GM21786 (cell line): Measurements from ENCODE around the gene PERM1.
"Not testable (repeated sequence)": the region's sequence is repeated elsewhere in the genome, so short reads cannot be mapped to it uniquely, and the experiment has no call there.

Experiments
- ATAC-seq: cut with Tn5 transposase; IDR thresholded peaks from one replicate; pipeline ENCODE4 v1.9.1; 2021; ENCODE audit not compliant: unreplicated experiment

PERM1 gene

GRCh38 chr1:998995-999724, 17.3 kb upstream of the PERM1 start:
- ATAC-seq = no peak

GRCh38 chr1:998745-998994, 16.8 kb upstream of the PERM1 start:
- no peak for ATAC-seq

GRCh38 chr1:997993-998744, 16.3 kb upstream of the PERM1 start:
- no peak for ATAC-seq

- no peak for ATAC-seq
Measured at GRCh38 chr1:997713-997992, 15.8 kb upstream of the PERM1 start.

- ATAC-seq = no peak
Measured at GRCh38 chr1:996851-997712, 15.2 kb upstream of the PERM1 start.

- no peak for ATAC-seq
Measured at GRCh38 chr1:995665-996633, 14.1 kb upstream of the PERM1 start.

- not testable (repeated sequence) for ATAC-seq
Measured at GRCh38 chr1:994546-994945, 12.7 kb upstream of the PERM1 start.

GRCh38 chr1:993379-993995, 11.6 kb upstream of the PERM1 start:
- no peak for ATAC-seq

GRCh38 chr1:992362-992761, 10.5 kb upstream of the PERM1 start:
- no peak for ATAC-seq

GRCh38 chr1:991895-992294, 10.0 kb upstream of the PERM1 start:
- ATAC-seq = no peak

- not testable (repeated sequence) for ATAC-seq
Measured at GRCh38 chr1:991275-991674, 9.4 kb upstream of the PERM1 start.

- ATAC-seq = not testable (repeated sequence)
Measured at GRCh38 chr1:988061-988460, 6.2 kb upstream of the PERM1 start.

GRCh38 chr1:985126-985525, 3.2 kb upstream of the PERM1 start:
- no peak for ATAC-seq

GRCh38 chr1:984476-984814, 2.6 kb upstream of the PERM1 start:
- ATAC-seq = no peak

GRCh38 chr1:983798-984475, 2.0 kb upstream of the PERM1 start:
- no peak for ATAC-seq

- no peak for ATAC-seq
Measured at GRCh38 chr1:982765-983436, 1.0 kb upstream of the PERM1 start.

GRCh38 chr1:981491-981954, 370 bp downstream of the PERM1 start:
- no peak for ATAC-seq

GRCh38 chr1:980602-981395, 1.1 kb downstream of the PERM1 start:
- ATAC-seq = no peak

- ATAC-seq = no peak
Measured at GRCh38 chr1:980137-980571, 1.7 kb downstream of the PERM1 start.
